Gastroesophageal sphincter (tissue), 3 donors: ENCODE measurements around the gene TTC24.

Experiments
- CTCF ChIP-seq, 4 experiments: fragments of 200-600 bp in 2 of 4; fragments of 450-650 bp in 2 of 4; sonication (generic) in 1 of 4; IDR thresholded peaks; one replicate each; pipeline ENCODE4 v1.5.1; 2017 to 2019; ENCODE audit warnings: antibody characterized with exemption in 4 of 4, mild to moderate bottlenecking in 2 of 4, moderate library complexity in 2 of 4
- POLR2AphosphoS5 ChIP-seq: sonication (generic); formaldehyde crosslinking; IDR thresholded peaks from one replicate; pipeline ENCODE4 v1.6.1; 2017; ENCODE audit warnings: antibody characterized with exemption

GRCh38 chr1:156601892-156602291, 22.4 kb downstream of the TTC24 start:
- TF ChIP-seq POLR2AphosphoS5 (no peak), CTCF (IDR thresholded peaks at IDR 0.05) (no peak)
